HUDEP-2 (cell line): ENCODE data around the gene SLX4IP.
A peak's percentile ranks its signal among the peaks of the same experiment; 100 is the strongest.

Experiments used
- DNase-seq, 76 experiments: peaks; one replicate each; lab custom pipeline; 2025; ENCODE audit not compliant: unreplicated experiment in 76 of 76; lab: John Stamatoyannopoulos, UW

The SLX4IP gene

DNA sequence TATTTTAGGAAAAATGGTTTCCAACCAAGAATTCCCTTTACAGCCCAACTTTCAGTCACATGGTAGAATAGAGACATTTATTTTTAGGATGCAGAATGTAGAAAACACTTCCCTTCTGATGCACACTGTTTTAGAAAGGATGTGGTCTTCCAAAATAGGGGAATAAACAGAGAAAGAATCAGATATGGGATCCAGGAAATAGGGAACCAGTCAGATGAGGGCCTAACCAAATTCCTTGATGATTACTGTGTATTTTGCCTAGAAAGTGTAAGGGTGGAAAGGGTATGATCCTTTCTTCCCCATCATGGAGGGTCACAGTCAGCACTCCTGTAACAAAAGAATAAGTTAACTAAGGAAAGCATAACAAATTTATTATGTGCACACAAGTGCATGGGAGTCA lies 27.4 kb downstream of the SLX4IP start:
- no peak for DNase-seq

GRCh38 chr20:10463622-10464021 lies 28.5 kb downstream of the SLX4IP start:
- DNase-seq: no peak

- DNase-seq: no peak
Measured at GRCh38 chr20:10465135-10465534, 30.0 kb downstream of the SLX4IP start.

- DNase-seq: no peak
Measured at GRCh38 chr20:10466325-10466724, 31.2 kb downstream of the SLX4IP start.

DNA sequence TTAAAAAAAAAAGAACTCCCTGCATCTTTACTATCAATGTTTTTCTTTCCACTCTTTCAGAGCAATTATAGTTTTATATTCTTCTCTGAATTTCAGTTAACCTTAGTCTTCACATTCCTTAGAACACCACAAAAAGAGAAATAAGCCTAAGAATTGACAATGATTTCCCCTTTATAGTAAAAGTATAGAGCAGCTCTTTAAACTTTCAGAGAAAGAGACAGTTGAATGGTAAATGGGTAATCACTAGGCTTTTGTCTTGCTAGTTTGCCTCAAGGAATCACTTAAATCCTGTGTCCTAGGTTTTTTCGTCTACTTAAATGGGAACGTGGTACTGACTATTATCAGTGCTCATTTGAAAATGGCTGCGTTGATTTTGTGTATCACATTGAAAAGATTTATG lies 31.8 kb downstream of the SLX4IP start:
- no peak for DNase-seq

GRCh38 chr20:10467681-10468339 lies 32.7 kb downstream of the SLX4IP start:
- DNase-seq: no peak

- DNase-seq: no peak
Measured at GRCh38 chr20:10468340-10468845, 33.3 kb downstream of the SLX4IP start.

DNA sequence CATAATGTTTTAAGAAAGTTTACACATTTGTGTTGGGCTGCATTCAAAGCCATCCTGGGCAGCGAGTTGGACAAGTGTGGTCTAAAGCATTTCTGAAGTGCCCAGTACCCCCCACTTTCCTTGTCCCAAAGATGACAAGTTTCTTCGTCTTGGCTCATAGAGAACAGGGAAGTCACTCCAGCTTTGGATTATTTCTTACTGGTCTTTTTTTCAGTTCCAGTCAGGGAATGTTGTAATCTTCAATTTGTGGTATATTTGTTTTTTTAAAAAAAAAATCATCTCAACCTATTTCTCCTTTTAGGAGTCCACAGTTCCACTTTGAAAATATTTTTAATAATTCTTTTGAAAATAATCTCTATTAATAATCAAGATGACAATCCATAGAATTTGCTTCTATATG lies 34.0 kb downstream of the SLX4IP start:
- DNase-seq: no peak

DNA sequence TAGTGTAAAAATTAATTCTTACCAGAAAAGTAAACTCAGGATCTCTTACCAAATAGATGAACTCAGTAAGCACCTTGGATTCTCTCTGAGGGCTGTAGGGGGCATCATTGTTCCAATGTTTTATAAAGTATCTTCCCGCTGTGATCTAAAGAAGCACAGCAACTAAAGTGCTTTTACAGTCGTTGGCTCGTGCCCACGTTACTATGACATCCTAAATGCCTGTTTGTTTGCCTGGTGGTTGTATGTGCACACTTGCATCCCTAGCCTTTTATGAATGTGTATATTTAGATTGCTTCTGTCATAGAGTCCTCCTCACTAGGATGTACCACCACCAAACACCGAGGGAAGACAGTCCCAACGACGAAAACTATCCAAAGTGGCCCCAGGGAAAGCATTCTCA lies 34.5 kb downstream of the SLX4IP start:
- DNase-seq: peak in 36 of 76 experiments; percentile 4 to 60 (median 38)

- no peak for DNase-seq
Measured at GRCh38 chr20:10470276-10470675, 35.2 kb downstream of the SLX4IP start.

DNA sequence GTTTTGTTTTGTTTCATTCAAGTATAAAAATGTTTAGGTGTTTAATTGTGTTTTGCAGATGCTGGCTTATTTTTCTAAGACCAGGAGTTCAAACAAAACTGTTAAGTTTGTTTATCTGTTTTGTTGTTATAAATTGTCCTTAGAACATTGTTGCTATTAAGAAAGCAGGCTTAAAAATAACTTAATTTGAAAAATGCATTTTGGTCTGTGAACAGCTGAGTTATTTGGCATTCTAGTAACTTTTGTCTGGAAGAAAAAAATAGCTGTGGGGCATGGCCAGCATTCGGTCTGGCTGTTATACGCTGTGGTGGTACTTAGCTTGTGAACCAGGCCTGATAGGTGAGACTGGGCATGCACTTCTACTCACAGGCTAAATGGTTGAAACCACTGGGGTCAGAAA lies 37.8 kb downstream of the SLX4IP start:
- no peak for DNase-seq

DNA sequence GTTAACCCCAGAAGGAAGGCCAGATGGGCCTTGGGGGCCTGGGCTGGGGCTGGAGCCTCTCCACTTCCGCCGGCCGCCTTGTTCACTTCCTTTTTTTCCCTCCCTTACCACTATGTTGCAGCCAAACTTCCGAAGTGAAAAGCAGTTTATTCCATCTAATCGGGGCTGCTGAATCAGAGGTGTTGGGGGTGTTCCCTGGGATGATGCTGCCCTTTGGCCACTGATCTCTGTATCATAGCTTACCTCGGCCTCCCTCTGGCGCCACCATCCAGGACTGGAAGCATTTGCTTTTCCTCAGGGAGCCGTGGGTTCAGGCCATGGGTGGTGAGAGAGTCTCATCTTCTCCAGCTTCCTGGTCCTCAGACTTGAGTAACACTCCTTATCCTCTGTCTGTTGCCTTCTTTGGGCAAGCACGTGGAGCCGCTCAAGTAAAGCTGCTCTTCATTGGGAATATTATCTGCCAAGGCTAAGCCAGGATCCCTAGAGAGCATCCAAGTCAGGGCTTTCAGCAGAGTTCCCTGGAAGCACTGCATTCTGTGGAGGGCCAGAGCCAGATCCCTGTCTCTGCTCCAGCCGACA lies 39.6 kb downstream of the SLX4IP start:
- DNase-seq: no peak

DNA sequence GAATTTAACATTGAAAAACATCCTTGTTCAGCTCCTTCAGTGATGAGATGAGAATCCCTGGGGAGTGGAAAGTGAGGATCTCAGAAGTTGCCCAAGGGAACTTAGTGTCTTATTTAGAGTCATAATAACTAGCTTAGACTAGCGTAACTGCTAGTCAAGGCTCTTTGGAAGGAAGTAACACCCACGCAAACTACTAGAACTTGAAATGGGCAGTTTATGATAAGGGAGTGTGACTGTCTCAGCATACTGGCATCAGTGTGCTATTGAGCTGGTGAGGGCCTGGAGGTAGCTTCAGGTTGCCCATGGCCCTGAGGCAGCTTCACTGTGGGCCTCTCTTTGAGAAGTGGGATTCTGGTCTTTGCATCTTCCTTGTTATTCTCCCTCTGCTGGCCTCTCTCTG lies 40.1 kb downstream of the SLX4IP start:
- DNase-seq: peak in 31 of 76 experiments; percentile 5 to 78 (median 29)

- peak in 8 of 76 experiments; percentile 3 to 40 (median 24) for DNase-seq
Measured at GRCh38 chr20:10476319-10476724, 41.2 kb downstream of the SLX4IP start.

DNA sequence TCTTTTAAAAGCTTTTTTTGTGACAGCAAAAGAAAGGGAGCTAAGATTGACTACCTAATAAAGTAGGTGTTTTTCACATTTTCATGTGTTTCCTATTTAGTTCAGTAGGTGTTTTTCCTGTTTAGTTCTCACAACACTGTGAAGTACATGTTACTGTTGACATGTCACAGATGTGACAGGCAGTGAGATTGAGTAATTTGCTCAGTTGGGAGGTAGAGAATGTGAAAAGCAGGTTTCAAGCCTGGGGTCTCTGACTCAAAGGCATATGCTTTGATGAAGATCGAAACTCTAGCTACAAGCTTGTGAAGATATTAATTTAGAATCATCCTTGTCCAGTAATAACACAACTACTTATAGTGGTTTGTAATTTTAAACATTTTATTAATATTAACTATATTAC lies 43.1 kb downstream of the SLX4IP start:
- DNase-seq: no peak

DNA sequence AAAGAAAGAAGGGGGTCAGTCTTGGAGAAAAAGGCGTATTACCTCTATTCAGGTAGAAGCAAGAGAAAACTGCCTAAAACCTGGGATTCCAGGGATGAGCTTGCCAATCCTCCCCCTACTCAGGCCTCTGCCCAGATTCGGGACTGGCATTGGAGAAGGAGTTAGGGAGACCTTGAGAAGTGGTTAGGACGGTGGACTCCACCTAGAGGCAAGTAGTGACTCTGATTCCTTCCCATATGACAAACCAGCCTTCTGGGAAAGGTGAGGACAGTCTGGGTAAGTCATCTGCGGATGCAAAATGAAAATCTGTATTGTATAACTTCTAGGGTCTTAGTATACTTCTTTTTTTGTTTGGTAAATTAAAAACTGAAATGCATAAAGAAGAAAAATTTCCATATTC lies 43.8 kb downstream of the SLX4IP start:
- DNase-seq: no peak

DNA sequence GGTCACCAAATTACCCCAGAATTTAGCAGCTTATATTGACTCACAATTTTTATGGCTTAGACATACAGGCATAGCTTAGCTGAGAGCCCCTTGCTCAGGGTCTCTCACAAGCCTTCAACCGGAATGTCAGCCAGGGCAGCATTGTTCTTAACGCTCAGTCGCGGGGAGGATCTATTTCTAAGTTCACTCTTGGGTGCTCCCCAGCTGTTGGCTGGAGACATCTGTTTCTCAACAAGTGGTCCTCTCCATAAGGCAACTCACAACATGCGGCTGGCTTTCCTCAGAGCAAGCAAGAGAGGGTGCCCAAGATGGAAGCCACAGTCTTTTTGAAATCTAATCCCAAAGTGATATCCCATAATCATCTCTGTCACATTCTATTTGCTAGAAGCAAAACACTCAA lies 46.6 kb downstream of the SLX4IP start:
- DNase-seq: no peak

DNA sequence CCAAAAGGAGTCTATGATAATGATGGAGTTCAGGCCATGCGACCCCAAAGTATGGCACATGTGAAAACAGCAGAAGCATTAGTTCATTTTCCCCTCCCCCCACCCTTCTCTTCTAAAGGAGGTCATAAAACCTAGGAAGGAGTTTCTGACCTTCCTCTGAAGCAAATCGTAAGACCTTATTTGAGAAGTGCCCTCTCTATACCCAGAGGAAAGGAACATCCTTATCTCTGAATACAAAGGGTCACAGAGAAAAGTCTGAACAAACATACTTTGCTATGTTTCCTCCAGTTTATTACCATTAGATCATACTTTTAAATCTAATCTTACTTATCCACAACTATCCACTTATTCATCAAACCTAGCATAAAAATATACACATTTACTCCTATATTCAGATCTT lies 48.6 kb downstream of the SLX4IP start:
- DNase-seq: no peak

DNA sequence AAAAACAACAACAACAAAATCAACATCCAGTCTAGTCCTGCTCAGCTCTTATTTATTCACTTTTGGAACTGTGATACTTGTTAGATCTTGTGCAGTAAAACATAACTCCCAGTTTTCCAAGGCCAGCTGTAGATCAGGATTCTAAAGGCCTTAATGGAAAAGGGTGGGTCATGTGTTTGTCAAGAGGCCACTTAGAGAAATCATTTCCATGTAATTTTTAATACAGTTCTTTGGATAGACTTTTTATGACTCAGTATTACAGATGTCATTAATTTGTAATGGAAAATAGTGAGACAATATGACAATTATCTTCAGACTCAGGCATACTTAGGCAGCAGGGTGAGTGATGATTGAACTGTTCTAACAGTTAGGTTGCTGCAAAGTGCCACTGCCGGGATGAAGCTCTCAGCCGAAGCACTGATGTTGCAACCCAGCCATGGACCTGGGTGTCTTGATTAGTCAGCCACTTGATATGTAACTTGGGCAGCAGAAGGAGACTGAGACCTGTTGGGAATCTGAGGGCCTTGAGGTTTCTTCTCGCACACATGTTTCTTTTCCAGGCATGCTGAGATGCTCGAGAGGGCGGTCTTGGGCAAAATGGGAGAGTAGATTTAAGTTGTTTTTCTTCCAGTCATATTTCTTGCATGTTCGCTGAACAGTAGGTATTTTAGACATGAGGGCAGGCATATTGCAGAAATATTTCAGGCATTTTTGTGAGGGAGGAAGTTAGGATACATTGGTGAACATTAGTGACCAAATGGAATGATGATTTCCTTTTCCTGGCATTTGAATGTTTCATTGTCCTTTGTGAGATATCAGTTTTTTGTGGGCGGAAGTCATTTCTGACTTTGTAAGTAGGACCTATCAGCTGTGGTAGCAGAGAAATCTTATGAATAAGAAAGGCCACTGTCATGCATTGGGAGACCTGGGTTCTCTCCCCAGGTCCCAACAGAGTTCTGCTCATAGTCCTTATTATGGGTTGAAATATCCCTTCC lies 52.3 kb downstream of the SLX4IP start:
- DNase-seq: no peak

GRCh38 chr20:10488534-10488933 lies 53.4 kb downstream of the SLX4IP start:
- no peak for DNase-seq

- DNase-seq: no peak
Measured at GRCh38 chr20:10489853-10490252, 54.7 kb downstream of the SLX4IP start.
